Hepatocyte (in vitro differentiated cells): ENCODE measurements around the gene CCDC34.

ENCODE experiments used
- EZH2 ChIP-seq: fragments of 200-600 bp; sonication (generic); IDR thresholded peaks from 2 replicates; pipeline ENCODE4 v1.6.1; 2016; ENCODE audit warnings: antibody characterized with exemption, mild to moderate bottlenecking, borderline replicate concordance
- EZH2phosphoT487 ChIP-seq: fragments of 200-600 bp; sonication (generic); IDR thresholded peaks from one replicate; pipeline ENCODE4 v1.6.1; 2018; ENCODE audit warnings: antibody characterized with exemption, mild to moderate bottlenecking, low read depth, moderate library complexity; ENCODE audit not compliant: unreplicated experiment, severe bottlenecking
- TF ChIP-seq, protein P1 (sequence below): fragments of 200-600 bp; sonication (generic); IDR thresholded peaks from 2 replicates; pipeline ENCODE4 v1.5.1; 2016; ENCODE audit warnings: antibody characterized with exemption, mild to moderate bottlenecking; ENCODE audit not compliant: poor library complexity

DNA sequence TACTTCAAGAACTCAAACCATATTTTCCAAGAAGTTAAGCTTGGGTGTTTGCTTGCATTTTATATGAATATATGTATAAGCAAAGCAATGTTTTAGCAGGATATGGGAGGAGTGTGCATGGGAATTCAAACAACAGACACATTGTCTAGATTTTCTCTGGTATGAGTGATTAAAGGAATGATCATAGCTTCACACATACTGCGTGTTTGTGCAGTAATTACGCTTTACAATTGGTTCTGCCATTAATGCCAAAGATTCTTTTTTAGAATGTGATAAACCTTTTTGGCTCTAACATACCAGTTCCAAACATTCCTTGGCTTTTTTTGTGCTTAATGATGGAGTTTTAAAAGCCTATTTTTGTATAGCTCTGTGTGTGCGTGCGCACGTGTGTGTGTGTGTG, 54.0 kb downstream of the CCDC34 start:
- TF ChIP-seq, protein P1, sequence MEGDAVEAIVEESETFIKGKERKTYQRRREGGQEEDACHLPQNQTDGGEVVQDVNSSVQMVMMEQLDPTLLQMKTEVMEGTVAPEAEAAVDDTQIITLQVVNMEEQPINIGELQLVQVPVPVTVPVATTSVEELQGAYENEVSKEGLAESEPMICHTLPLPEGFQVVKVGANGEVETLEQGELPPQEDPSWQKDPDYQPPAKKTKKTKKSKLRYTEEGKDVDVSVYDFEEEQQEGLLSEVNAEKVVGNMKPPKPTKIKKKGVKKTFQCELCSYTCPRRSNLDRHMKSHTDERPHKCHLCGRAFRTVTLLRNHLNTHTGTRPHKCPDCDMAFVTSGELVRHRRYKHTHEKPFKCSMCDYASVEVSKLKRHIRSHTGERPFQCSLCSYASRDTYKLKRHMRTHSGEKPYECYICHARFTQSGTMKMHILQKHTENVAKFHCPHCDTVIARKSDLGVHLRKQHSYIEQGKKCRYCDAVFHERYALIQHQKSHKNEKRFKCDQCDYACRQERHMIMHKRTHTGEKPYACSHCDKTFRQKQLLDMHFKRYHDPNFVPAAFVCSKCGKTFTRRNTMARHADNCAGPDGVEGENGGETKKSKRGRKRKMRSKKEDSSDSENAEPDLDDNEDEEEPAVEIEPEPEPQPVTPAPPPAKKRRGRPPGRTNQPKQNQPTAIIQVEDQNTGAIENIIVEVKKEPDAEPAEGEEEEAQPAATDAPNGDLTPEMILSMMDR = no peak
- TF ChIP-seq EZH2 (no peak), EZH2phosphoT487 (no peak)
